ENCODE data around the gene SIAE. TPM values are rescaled to one million over a fixed set of nuclear protein-coding genes. Genes with fewer than 3 reads are reported as not detected.
A peak's percentile ranks its signal among the peaks of the same experiment; 100 is the strongest.

SIAE gene
- total RNA-seq: 42.5 TPM
- long read RNA-seq, full-length matches to known transcripts: 12 of 24 reads
- long read RNA-seq, partial matches to known transcripts: 7 of 24 reads
- long read RNA-seq, other reads (novel, unspliced or antisense): 5 of 24 reads

- intact Hi-C loops (cut with DNase I): loop anchor here (1.0 to 10.0 kb wide), 4 partner anchors 69 to 281 kb away; partner anchors contain the start of genes CCDC15, ESAM and MSANTD2
- peak; percentile 96 for DNase-seq (ENCODE audit: low spot score)
Measured at GRCh38 chr11:124673333-124674167, at the start of gene SIAE, which contains the start of gene SPA17. Gene SIAE (minus strand): TSS chr11:124673739. CDS start chr11:124673708, 31 bp downstream. Gene SPA17 (plus strand): TSS chr11:124673904. CDS start chr11:124675265, 1,361 bp downstream.

GRCh38 chr11:124722176-124722575, 48.6 kb upstream of the SIAE start:
- intact Hi-C loops (cut with DNase I): loop anchor here (5.0 kb wide), 1 partner anchor 45 kb away; no protein-coding TSS in a partner anchor
- DNase-seq (ENCODE audit: low spot score): no peak

- intact Hi-C loops (cut with DNase I): no loop called here
- no peak for DNase-seq (ENCODE audit: low spot score)
Measured at GRCh38 chr11:124719534-124719933, 46.0 kb upstream of the SIAE start.

- intact Hi-C loops (cut with DNase I): no loop called here
- DNase-seq (ENCODE audit: low spot score): no peak
Measured at GRCh38 chr11:124718801-124719200, 45.3 kb upstream of the SIAE start.

GRCh38 chr11:124717786-124718651, 44.5 kb upstream of the SIAE start:
- DNase-seq (ENCODE audit: low spot score): no peak
- intact Hi-C loops (cut with DNase I): no loop called here

GRCh38 chr11:124717421-124717785, 43.9 kb upstream of the SIAE start:
- intact Hi-C loops (cut with DNase I): no loop called here
- no peak for DNase-seq (ENCODE audit: low spot score)

- intact Hi-C loops (cut with DNase I): no loop called here
- DNase-seq (ENCODE audit: low spot score): no peak
Measured at GRCh38 chr11:124716591-124716990, 43.1 kb upstream of the SIAE start.

- intact Hi-C loops (cut with DNase I): no loop called here
Measured at GRCh38 chr11:124712392-124712791, 38.9 kb upstream of the SIAE start.

GRCh38 chr11:124707829-124708228, 34.3 kb upstream of the SIAE start:
- DNase-seq (ENCODE audit: low spot score): no peak
- intact Hi-C loops (cut with DNase I): no loop called here

More at GRCh38 chr11:124712392-124712791, 38.9 kb upstream of the SIAE start:
- no peak for DNase-seq (ENCODE audit: low spot score)

GRCh38 chr11:124700028-124700427, 26.5 kb upstream of the SIAE start:
- intact Hi-C loops (cut with DNase I): no loop called here
- no peak for DNase-seq (ENCODE audit: low spot score)

- intact Hi-C loops (cut with DNase I): no loop called here
- no peak for DNase-seq (ENCODE audit: low spot score)
Measured at GRCh38 chr11:124699547-124699946, 26.0 kb upstream of the SIAE start.

GRCh38 chr11:124693142-124693541, 19.6 kb upstream of the SIAE start:
- DNase-seq (ENCODE audit: low spot score): no peak
- intact Hi-C loops (cut with DNase I): no loop called here

GRCh38 chr11:124682443-124682842, 8.9 kb upstream of the SIAE start:
- intact Hi-C loops (cut with DNase I): no loop called here
- no peak for DNase-seq (ENCODE audit: low spot score)

GRCh38 chr11:124681421-124681820, 7.9 kb upstream of the SIAE start:
- no peak for DNase-seq (ENCODE audit: low spot score)
- intact Hi-C loops (cut with DNase I): no loop called here

- no peak for DNase-seq (ENCODE audit: low spot score)
- intact Hi-C loops (cut with DNase I): loop anchor here (5.0 to 10.0 kb wide), 2 partner anchors 44 to 276 kb away; partner anchors contain the start of gene CCDC15
Measured at GRCh38 chr11:124678416-124678815, 4.9 kb upstream of the SIAE start.

GRCh38 chr11:124676386-124676785, 2.8 kb upstream of the SIAE start:
- DNase-seq (ENCODE audit: low spot score): no peak
- intact Hi-C loops (cut with DNase I): loop anchor here (5.0 to 10.0 kb wide), 2 partner anchors 46 to 278 kb away; partner anchors contain the start of gene CCDC15

- DNase-seq (ENCODE audit: low spot score): no peak
- intact Hi-C loops (cut with DNase I): loop anchor here (5.0 to 10.0 kb wide), 2 partner anchors 68 to 280 kb away; partner anchors contain the start of gene CCDC15
Measured at GRCh38 chr11:124674571-124674970, 1.0 kb upstream of the SIAE start.

GRCh38 chr11:124674168-124674517, 604 bp upstream of the SIAE start:
- no peak for DNase-seq (ENCODE audit: low spot score)
- intact Hi-C loops (cut with DNase I): loop anchor here (5.0 to 10.0 kb wide), 2 partner anchors 68 to 281 kb away; partner anchors contain the start of gene CCDC15

- DNase-seq (ENCODE audit: low spot score): no peak
- intact Hi-C loops (cut with DNase I): loop anchor here (1.0 to 10.0 kb wide), 4 partner anchors 70 to 282 kb away; partner anchors contain the start of genes CCDC15, ESAM and MSANTD2
Measured at GRCh38 chr11:124672536-124673215, 863 bp downstream of the SIAE start.

Data from cardiac septum (tissue), 1 donor.